ENCODE results near the gene ADGRG1.

DNA sequence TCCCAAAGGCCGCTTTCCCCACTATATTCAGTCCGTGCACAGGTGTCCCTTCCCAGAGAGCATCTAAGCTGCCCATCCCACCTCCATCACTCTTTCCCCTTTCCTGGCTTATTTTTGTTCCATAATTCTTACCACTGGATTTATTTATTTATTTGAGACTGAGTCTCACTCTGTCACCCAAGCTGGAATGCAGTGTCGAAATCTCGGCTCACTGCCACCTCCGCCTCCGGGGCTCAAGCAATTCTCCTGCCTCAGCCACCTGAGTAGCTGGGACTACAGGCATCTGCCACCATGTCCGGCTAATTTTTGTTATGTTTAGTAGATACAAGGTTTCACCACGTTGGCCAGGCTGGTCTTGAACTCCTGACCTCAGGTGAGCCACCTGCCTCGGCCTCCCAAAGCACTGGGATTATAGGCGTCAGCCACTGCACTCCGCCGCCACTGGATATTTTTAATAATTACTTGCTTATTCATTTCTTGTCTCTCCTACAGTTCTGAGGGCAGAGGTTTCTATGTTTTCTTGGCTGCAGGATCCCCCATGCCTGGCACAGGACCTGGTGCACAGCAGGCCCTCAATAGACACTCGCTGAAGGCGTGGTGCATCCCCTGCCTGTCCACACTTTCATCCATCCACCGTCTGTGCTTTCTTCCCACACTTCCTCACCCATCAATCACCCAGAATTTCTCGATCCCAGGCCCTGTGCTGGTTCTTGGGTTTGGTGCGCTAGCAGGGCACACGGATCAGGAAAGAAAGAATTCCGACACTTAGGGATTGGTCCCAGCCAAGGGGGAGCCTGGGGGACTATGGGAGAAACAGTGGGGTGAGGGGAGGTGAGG lies 9.9 kb upstream of the ADGRG1 start:
- TF ChIP-seq, protein P1, sequence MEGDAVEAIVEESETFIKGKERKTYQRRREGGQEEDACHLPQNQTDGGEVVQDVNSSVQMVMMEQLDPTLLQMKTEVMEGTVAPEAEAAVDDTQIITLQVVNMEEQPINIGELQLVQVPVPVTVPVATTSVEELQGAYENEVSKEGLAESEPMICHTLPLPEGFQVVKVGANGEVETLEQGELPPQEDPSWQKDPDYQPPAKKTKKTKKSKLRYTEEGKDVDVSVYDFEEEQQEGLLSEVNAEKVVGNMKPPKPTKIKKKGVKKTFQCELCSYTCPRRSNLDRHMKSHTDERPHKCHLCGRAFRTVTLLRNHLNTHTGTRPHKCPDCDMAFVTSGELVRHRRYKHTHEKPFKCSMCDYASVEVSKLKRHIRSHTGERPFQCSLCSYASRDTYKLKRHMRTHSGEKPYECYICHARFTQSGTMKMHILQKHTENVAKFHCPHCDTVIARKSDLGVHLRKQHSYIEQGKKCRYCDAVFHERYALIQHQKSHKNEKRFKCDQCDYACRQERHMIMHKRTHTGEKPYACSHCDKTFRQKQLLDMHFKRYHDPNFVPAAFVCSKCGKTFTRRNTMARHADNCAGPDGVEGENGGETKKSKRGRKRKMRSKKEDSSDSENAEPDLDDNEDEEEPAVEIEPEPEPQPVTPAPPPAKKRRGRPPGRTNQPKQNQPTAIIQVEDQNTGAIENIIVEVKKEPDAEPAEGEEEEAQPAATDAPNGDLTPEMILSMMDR (IDR thresholded peaks at IDR 0.05), result no peak
- no peak for TF ChIP-seq POLR2A (IDR thresholded peaks at IDR 0.05)
